Heart right ventricle (tissue), 16 donors: ENCODE data around the gene GINS3. TPM values are rescaled to one million over a fixed set of nuclear protein-coding genes. Genes with fewer than 3 reads are reported as not detected.

ENCODE experiments used
- ATAC-seq, 8 donors: fragments of 200-7000 bp; cut with Tn5 transposase; one replicate each; pipeline ENCODE4 v1.9.1; 2020; ENCODE audit warnings: mild to moderate bottlenecking in 8 of 8, moderate library complexity in 8 of 8, moderate number of reproducible peaks in 1 of 8
- DNase-seq, 2 donors: peaks; one replicate each; pipeline ENCODE4 v3.0.0-alpha.2; 2020
- H3K27ac ChIP-seq, 10 donors: fragments of 200-600 bp; sonication (generic) in 2 of 10; one replicate each; pipeline versions ENCODE4 v1.5.0 to v1.8.0; 2020 to 2022; ENCODE audit warnings: mild to moderate bottlenecking in 3 of 10
- H3K27me3 ChIP-seq, 7 donors: fragments of 200-600 bp; one replicate each; pipeline ENCODE4 v1.8.0; 2021 to 2022; ENCODE audit warnings: mild to moderate bottlenecking in 2 of 7
- H3K36me3 ChIP-seq, 9 donors: fragments of 200-600 bp; sonication (generic) in 1 of 9; one replicate each; pipeline versions ENCODE4 v1.5.0 to v1.8.0; 2020 to 2022; ENCODE audit warnings: mild to moderate bottlenecking in 2 of 9
- H3K4me1 ChIP-seq, 9 donors: fragments of 200-600 bp; sonication (generic) in 1 of 9; one replicate each; pipeline versions ENCODE4 v1.5.0 to v1.8.0; 2020 to 2022; ENCODE audit warnings: mild to moderate bottlenecking in 4 of 9
- H3K4me3 ChIP-seq, 10 donors: fragments of 200-600 bp; sonication (generic) in 2 of 10; one replicate each; pipeline versions ENCODE4 v1.5.0 to v1.8.0; 2020 to 2022; ENCODE audit warnings: mild to moderate bottlenecking in 7 of 10, moderate library complexity in 2 of 10
- H3K9me3 ChIP-seq, 11 donors: fragments of 200-600 bp in 10 of 11; sonication (generic) in 2 of 11; one replicate each; pipeline versions ENCODE4 v1.5.0 to v1.8.0; 2013 to 2022; ENCODE audit warnings: mild to moderate bottlenecking in 2 of 11, control low read depth in 1 of 11, moderate library complexity in 1 of 11
- CTCF ChIP-seq, 9 donors: fragments of 200-600 bp; sonication (generic) in 2 of 9; IDR thresholded peaks; one replicate each; pipeline versions ENCODE4 v1.5.0 to v1.8.0; 2021 to 2022; ENCODE audit warnings: antibody characterized with exemption in 9 of 9, mild to moderate bottlenecking in 5 of 9, moderate library complexity in 1 of 9
- WGBS, 2 donors: extraction: QIAGEN DNeasy Blood & Tissue Kit; methylation state at CpG; one replicate each; pipeline ENCODE4 v1.1.7; 2013; ENCODE audit warnings: inconsistent platforms in 1 of 2; 5-methylcytosine and 5-hydroxymethylcytosine counted together
- intact Hi-C, 10 donors: fragments of 100-400 bp; cut with DNase I; formaldehyde crosslinking; loops; one replicate each; pipeline versions ENCODE4 v1.11.1 to v1.14.2; 2022
- polyA plus RNA-seq, 2 donors: library from polyadenylated mRNA; stranded (reverse); fragments of 200-250 nt; gene quantifications; one replicate each; pipeline ENCODE4 v1.2.3, GENCODE V29; 2013
- total RNA-seq, 10 donors: library from RNA; stranded (reverse); fragmentation: NEBNext Ultra II Directional in 3 of 10; extraction: Animal tissue kit (Norgen Biotek cat#: 25700) in 3 of 10; gene quantifications; one replicate each; pipeline versions ENCODE4 v1.2.1 to v1.2.4, GENCODE V29; 2021 to 2023
- donor health status: Arrhythmogenic right ventricular cardiomyopathy.
- donor health status: ischemic (EF 13 %, LVEDD 7.1; RV severe dilation, severe dysfunction).
- donor health status: healthy with polysubstance abuse.
- donor health status: DM: no; HTN: yes; CAD: no.
- donor health status: DM: no; HTN: no; CAD: no.
- donor health status: ischemic (EF 25% LVEDD 6.9; RV normal size, moderate dysfunction).
- donor health status: ischemic (EF 25% LVEDD 5.7; RV mildly dilated, moderate dysfunction).
- donor health status: healthy.
- donor health status: DM: yes; HTN: yes; CAD: no.
- donor health status: Ischemic cardiomyopathy.
- donor health status: ischemic (EF 35%, LVEDD 5.7; RV mildly dilated, moderate dysfunction).
- donor health status: nonischemic (EF 11% LVEDD 7.7; RV severe dilation, severe dysfunction).
- donor health status: DM: yes; HTN: yes; CAD: no.
- donor health status: PGD.
- donor health status: ischemic (EF 29% LVEDD 5.4; RV normal size, mild dysfunction).
- donor health status: nonischemic (EF 23%, LVEDD 6.1; RV moderate dilation, normal function).

The GINS3 gene
- total and polyA plus RNA-seq, 12 donors = 4.0 to 13.5 (median 5.9) TPM

GRCh38 chr16:58426966-58427365 lies 34.7 kb downstream of the GINS3 start:
- WGBS, 2 donors = 41 to 45% methylated on average over 2 of the region's 2 CpGs
- H3K27me3 ChIP-seq = peaks cover 0 to 26% (median 0%) of the 10 kb centered on the region in 7 donors
- ATAC-seq (peak in 7 of 8 donors; percentile 46 to 90 (median 79)), DNase-seq (peak; percentile 63 to 65)
- H3K27ac ChIP-seq = peak overlapping the region in 9 of 10 donors; percentile 58 to 92 (median 74)
- H3K4me3 ChIP-seq = no peak overlapping the region
- TF ChIP-seq CTCF (IDR thresholded peaks at IDR 0.05) = no peak
- no peaks in the 10 kb centered on the region for H3K9me3 ChIP-seq
- intact Hi-C loops = loop anchor here in 1 of 10 donors (5.0 kb wide), 1 partner anchor 35 kb away; no protein-coding TSS in a partner anchor
- no peaks in the 10 kb centered on the region for H3K36me3 ChIP-seq
- peaks cover 0 to 41% (median 21%) of the 10 kb centered on the region in 9 donors for H3K4me1 ChIP-seq

- H3K27ac ChIP-seq = peak overlapping the region in 2 of 10 donors; percentile 25 to 38
These were observed 36.6 kb downstream of the GINS3 start for GRCh38 chr16:58428621-58429542.

GRCh38 chr16:58430718-58431117 lies 38.4 kb downstream of the GINS3 start:
- Histone ChIP-seq H3K4me1 (peaks cover 5 to 37% (median 17%) of the 10 kb centered on the region in 9 donors), H3K27ac (peak overlapping the region in 3 of 10 donors; percentile 2 to 38 (median 35)), H3K27me3 (peaks cover 0 to 11% (median 0%) of the 10 kb centered on the region in 7 donors), H3K4me3 (no peak overlapping the region), H3K9me3 (no peaks in the 10 kb centered on the region), H3K36me3 (no peaks in the 10 kb centered on the region)
- DNase-seq = no peak
- WGBS, 2 donors = 84 to 87% methylated on average over 6 of the region's 6 CpGs
- no peak for ATAC-seq
- intact Hi-C loops = no loop called here
- TF ChIP-seq CTCF (IDR thresholded peaks at IDR 0.05) = no peak

More at GRCh38 chr16:58428621-58429542, 36.6 kb downstream of the GINS3 start:
- DNase-seq = no peak
- no peak for TF ChIP-seq CTCF (IDR thresholded peaks at IDR 0.05)
- intact Hi-C loops = loop anchor here in 1 of 10 donors (5.0 kb wide), 1 partner anchor 33 kb away; no protein-coding TSS in a partner anchor
- no peaks in the 10 kb centered on the region for H3K9me3 ChIP-seq
- no peaks in the 10 kb centered on the region for H3K36me3 ChIP-seq
- ATAC-seq = no peak
- WGBS, 2 donors = 75 to 77% methylated on average over 11 of the region's 11 CpGs
- H3K4me3 ChIP-seq = no peak overlapping the region
- peaks cover 0 to 18% (median 0%) of the 10 kb centered on the region in 7 donors for H3K27me3 ChIP-seq
- H3K4me1 ChIP-seq = peaks cover under 1 to 39% (median 21%) of the 10 kb centered on the region in 9 donors

- H3K27ac ChIP-seq = peak overlapping the region in 5 of 10 donors; percentile 31 to 62 (median 51)
- peaks cover 0 to 5% (median 0%) of the 10 kb centered on the region in 11 donors for H3K9me3 ChIP-seq
- peaks cover 0 to 9% (median 0%) of the 10 kb centered on the region in 7 donors for H3K27me3 ChIP-seq
- ATAC-seq (peak in 1 of 8 donors; percentile 7), DNase-seq (no peak)
- H3K4me3 ChIP-seq = no peak overlapping the region
- no peak for TF ChIP-seq CTCF (IDR thresholded peaks at IDR 0.05)
- intact Hi-C loops = no loop called here
- peaks cover 0 to 21% (median 8%) of the 10 kb centered on the region in 9 donors for H3K4me1 ChIP-seq
- WGBS, 2 donors = 43 to 61% methylated on average over 4 of the region's 4 CpGs
- no peaks in the 10 kb centered on the region for H3K36me3 ChIP-seq
These were observed 41.3 kb downstream of the GINS3 start for GRCh38 chr16:58433569-58433951.
